Lower leg skin (tissue), 4 donors: Measurements from ENCODE around the gene HS6ST1. TPM values are rescaled to one million over a fixed set of nuclear protein-coding genes. Genes with fewer than 3 reads are reported as not detected.
"Not testable (repeated sequence)": the region's sequence is repeated elsewhere in the genome, so short reads cannot be mapped to it uniquely, and the experiment has no call there.

Experiments
- DNase-seq, 2 donors: peaks; one replicate each; pipeline ENCODE4 v3.0.0-alpha.2; 2019; ENCODE audit warnings: low spot score in 2 of 2
- H3K4me3 ChIP-seq: fragments of 200-600 bp; sonication (generic); 2 replicates; pipeline ENCODE4 v1.5.1; 2017; ENCODE audit warnings: mild to moderate bottlenecking, low read depth; ENCODE audit not compliant: poor library complexity, severe bottlenecking
- CTCF ChIP-seq, 3 donors: fragments of 450-650 bp; IDR thresholded peaks; one replicate each; pipeline ENCODE4 v1.5.1; 2016; ENCODE audit warnings: antibody characterized with exemption in 3 of 3, mild to moderate bottlenecking in 3 of 3, moderate library complexity in 2 of 3
- POLR2A ChIP-seq, 2 donors: fragments of 450-650 bp; IDR thresholded peaks; one replicate each; pipeline ENCODE4 v1.6.1; 2016 to 2017; ENCODE audit warnings: antibody characterized with exemption in 2 of 2, mild to moderate bottlenecking in 1 of 2, moderate library complexity in 1 of 2
- WGBS, 2 donors: methylation state at CpG; one replicate each; pipeline ENCODE4 v1.1.5; 2018; 5-methylcytosine and 5-hydroxymethylcytosine counted together
- intact Hi-C: fragments of 100-400 bp; cut with DNase I; formaldehyde crosslinking; loops from one replicate; pipeline ENCODE4 v1.15.0; 2023; ENCODE audit warnings: low total_unique reads
- total RNA-seq, 4 donors: library from RNA; depleted of rRNA; stranded (reverse); fragments of >200 nt; gene quantifications; one replicate each; pipeline ENCODE4 v1.1.0, GENCODE V29; 2016

HS6ST1 gene
- total RNA-seq, 4 donors from 2014 or later, result 50.2 to 88.9 (median 69.3) TPM

- WGBS, 2 donors, result 89 to 93% methylated on average over 18 to 21 of the region's 21 CpGs
- DNase-seq, result peak in 1 of 2 donors; percentile 81
- intact Hi-C loops, result no loop called here
- H3K4me3 ChIP-seq, result no peak overlapping the region
- no peak for TF ChIP-seq CTCF (IDR thresholded peaks at IDR 0.05)
- no peak for TF ChIP-seq POLR2A (IDR thresholded peaks at IDR 0.05)
Observed at GRCh38 chr2:128271911-128272600, 46.6 kb downstream of the HS6ST1 start.

GRCh38 chr2:128271597-128271910 is 47.1 kb downstream of the HS6ST1 start:
- no peak for TF ChIP-seq CTCF (IDR thresholded peaks at IDR 0.05)
- no peak for TF ChIP-seq POLR2A (IDR thresholded peaks at IDR 0.05)
- 90 to 94% methylated on average over 10 to 12 of the region's 12 CpGs for WGBS, 2 donors
- no peak for DNase-seq
- no peak overlapping the region for H3K4me3 ChIP-seq
- intact Hi-C loops, result no loop called here

- no peak overlapping the region for H3K4me3 ChIP-seq
- intact Hi-C loops, result no loop called here
- peak in 1 of 2 donors; percentile 83 for DNase-seq
- TF ChIP-seq CTCF (IDR thresholded peaks at IDR 0.05), result no peak
- TF ChIP-seq POLR2A (IDR thresholded peaks at IDR 0.05), result no peak
- 85 to 89% methylated on average over 17 to 18 of the region's 18 CpGs for WGBS, 2 donors
Observed at GRCh38 chr2:128270672-128271596, 47.7 kb downstream of the HS6ST1 start.

- WGBS, 2 donors, result 73 to 78% methylated on average over 16 of the region's 16 CpGs
- peak in 1 of 2 donors; percentile 82 for DNase-seq
- intact Hi-C loops, result no loop called here
- H3K4me3 ChIP-seq, result no peak overlapping the region
- TF ChIP-seq POLR2A (IDR thresholded peaks at IDR 0.05) (no peak), CTCF (IDR thresholded peaks at IDR 0.05) (no peak)
Observed at GRCh38 chr2:128269990-128270671, 48.5 kb downstream of the HS6ST1 start.

- TF ChIP-seq POLR2A (IDR thresholded peaks at IDR 0.05) (no peak), CTCF (IDR thresholded peaks at IDR 0.05) (no peak)
- 83 to 85% methylated on average over 19 to 23 of the region's 27 CpGs for WGBS, 2 donors
- DNase-seq, result peak in 1 of 2 donors; percentile 80
- intact Hi-C loops, result no loop called here
- H3K4me3 ChIP-seq, result no peak overlapping the region
Observed at GRCh38 chr2:128269063-128269989, 49.3 kb downstream of the HS6ST1 start.

- 93 to 94% methylated on average over 17 to 18 of the region's 23 CpGs for WGBS, 2 donors
- intact Hi-C loops, H3K4me3 ChIP-seq: not testable (repeated sequence)
- DNase-seq, result peak in 1 of 2 donors; percentile 74
Observed at GRCh38 chr2:128268611-128269010, 50.1 kb downstream of the HS6ST1 start.

- H3K4me3 ChIP-seq, intact Hi-C loops: not testable (repeated sequence)
- DNase-seq, result peak in 1 of 2 donors; percentile 65
- 96 to 97% methylated on average over 24 to 38 of the region's 38 CpGs for WGBS, 2 donors
Observed at GRCh38 chr2:128268145-128268544, 50.5 kb downstream of the HS6ST1 start.

GRCh38 chr2:128267649-128268048 is 51.0 kb downstream of the HS6ST1 start:
- DNase-seq, result peak in 1 of 2 donors; percentile 76
- H3K4me3 ChIP-seq, intact Hi-C loops: not testable (repeated sequence)
- WGBS, 2 donors, result 90 to 93% methylated on average over 11 of the region's 11 CpGs
